Measurements from ENCODE around the gene LRMDA. TPM values are rescaled to one million over a fixed set of nuclear protein-coding genes. Genes with fewer than 3 reads are reported as not detected.

The LRMDA gene
- total RNA-seq, 4 donors from 2014 or later = 9.8 to 18.6 (median 15.8) TPM

DNA sequence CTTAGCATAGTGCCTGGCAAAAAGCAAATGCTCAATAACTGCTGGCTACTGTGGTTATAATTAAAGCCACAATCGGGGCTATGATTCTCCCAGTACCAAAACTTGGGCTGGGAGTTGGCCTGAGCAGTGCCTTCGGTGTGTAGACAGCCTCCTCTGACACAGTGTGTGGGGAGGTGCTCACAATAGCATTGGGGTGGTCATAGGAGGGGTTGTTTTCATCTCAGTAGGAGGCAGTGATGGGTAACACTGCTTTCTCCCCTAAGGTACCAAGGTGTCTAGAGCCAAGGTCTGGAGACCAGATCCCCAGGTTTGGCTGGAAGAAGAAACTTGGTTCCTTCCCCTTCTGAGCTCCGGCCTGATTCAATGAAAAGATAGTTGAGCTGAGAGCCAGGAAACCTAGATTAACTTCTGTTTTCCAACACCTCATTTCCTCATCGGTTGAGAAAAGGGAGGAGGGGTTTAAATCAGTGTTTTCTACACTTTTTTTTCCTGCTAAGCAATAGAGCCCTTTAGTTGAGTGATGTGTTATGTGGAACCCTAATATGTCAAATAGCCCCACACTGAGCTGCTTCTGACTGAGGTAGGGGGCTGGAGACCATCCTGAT lies 68.2 kb downstream of the LRMDA start:
- TF ChIP-seq, protein P1, sequence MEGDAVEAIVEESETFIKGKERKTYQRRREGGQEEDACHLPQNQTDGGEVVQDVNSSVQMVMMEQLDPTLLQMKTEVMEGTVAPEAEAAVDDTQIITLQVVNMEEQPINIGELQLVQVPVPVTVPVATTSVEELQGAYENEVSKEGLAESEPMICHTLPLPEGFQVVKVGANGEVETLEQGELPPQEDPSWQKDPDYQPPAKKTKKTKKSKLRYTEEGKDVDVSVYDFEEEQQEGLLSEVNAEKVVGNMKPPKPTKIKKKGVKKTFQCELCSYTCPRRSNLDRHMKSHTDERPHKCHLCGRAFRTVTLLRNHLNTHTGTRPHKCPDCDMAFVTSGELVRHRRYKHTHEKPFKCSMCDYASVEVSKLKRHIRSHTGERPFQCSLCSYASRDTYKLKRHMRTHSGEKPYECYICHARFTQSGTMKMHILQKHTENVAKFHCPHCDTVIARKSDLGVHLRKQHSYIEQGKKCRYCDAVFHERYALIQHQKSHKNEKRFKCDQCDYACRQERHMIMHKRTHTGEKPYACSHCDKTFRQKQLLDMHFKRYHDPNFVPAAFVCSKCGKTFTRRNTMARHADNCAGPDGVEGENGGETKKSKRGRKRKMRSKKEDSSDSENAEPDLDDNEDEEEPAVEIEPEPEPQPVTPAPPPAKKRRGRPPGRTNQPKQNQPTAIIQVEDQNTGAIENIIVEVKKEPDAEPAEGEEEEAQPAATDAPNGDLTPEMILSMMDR (IDR thresholded peaks at IDR 0.05) = no peak
- TF ChIP-seq POLR2A (IDR thresholded peaks at IDR 0.05) (no peak), EP300 (IDR thresholded peaks at IDR 0.05) (no peak)
- H3K27ac ChIP-seq = no peak overlapping the region
- H3K36me3 ChIP-seq = no peaks in the 10 kb centered on the region
- H3K4me3 ChIP-seq = no peak overlapping the region
- H3K9me3 ChIP-seq = no peaks in the 10 kb centered on the region
- no peaks in the 10 kb centered on the region for H3K27me3 ChIP-seq
- WGBS, 2 donors = 61 to 78% methylated on average over 4 of the region's 4 CpGs
- no peak for DNase-seq (ENCODE audit: low spot score in 2 of 2)
- no peaks in the 10 kb centered on the region for H3K4me1 ChIP-seq

DNA sequence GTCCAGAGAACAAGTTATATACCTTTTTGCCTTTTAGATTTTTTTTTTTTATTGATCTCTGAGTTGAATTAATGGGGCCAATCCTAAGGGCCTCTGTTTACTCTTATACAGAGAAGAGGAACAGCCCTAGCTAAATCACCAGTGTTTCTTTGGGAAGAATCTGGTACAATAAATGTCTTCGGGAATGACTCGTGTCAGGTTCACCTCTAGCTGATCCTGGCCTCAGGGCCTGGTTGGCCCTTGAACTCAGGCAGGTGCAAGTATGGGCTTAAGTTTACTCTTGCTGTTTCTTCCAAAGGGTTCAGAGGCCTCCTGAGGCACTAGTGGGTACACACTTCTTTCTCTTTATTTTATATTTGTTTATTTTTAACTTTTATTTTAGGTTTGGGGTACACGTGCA lies 71.0 kb downstream of the LRMDA start:
- Histone ChIP-seq H3K27ac (no peak overlapping the region), H3K4me1 (peaks cover 0 to 8% (median 1%) of the 10 kb centered on the region in 4 donors), H3K27me3 (no peaks in the 10 kb centered on the region), H3K4me3 (no peak overlapping the region), H3K9me3 (no peaks in the 10 kb centered on the region), H3K36me3 (no peaks in the 10 kb centered on the region)
- TF ChIP-seq, protein P1 (IDR thresholded peaks at IDR 0.05) = no peak
- no peak for TF ChIP-seq POLR2A (IDR thresholded peaks at IDR 0.05)
- TF ChIP-seq EP300 (IDR thresholded peaks at IDR 0.05) = no peak
- WGBS, 2 donors = 85 to 96% methylated on average over 3 of the region's 3 CpGs
- DNase-seq (ENCODE audit: low spot score in 2 of 2) = no peak

DNA sequence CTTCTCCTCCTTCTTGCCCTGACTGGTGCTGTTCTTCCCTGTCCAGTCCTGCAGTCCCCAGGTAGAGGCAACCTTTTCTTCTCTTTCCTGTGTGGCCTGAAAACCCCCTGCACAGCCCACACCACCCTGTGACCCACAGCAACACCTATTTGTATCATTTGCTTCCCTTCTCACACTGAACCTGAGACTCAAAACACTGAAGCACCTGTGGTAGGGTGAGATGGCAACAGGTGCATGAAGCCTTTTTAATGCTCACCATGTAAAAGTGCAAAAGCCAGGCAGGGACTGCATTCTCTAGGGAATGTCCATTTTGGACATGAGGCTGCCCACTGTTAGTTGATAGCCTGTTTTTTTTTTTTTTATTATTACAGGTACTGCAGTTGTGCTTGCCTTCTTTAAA lies 71.4 kb downstream of the LRMDA start:
- H3K4me3 ChIP-seq = no peak overlapping the region
- H3K9me3 ChIP-seq = no peaks in the 10 kb centered on the region
- H3K27me3 ChIP-seq = no peaks in the 10 kb centered on the region
- TF ChIP-seq, protein P1 (IDR thresholded peaks at IDR 0.05) = no peak
- TF ChIP-seq EP300 (IDR thresholded peaks at IDR 0.05) (no peak), POLR2A (IDR thresholded peaks at IDR 0.05) (no peak)
- no peak overlapping the region for H3K27ac ChIP-seq
- H3K36me3 ChIP-seq = no peaks in the 10 kb centered on the region
- H3K4me1 ChIP-seq = peaks cover 0 to 13% (median 3%) of the 10 kb centered on the region in 4 donors
- no peak for DNase-seq (ENCODE audit: low spot score in 2 of 2)

DNA sequence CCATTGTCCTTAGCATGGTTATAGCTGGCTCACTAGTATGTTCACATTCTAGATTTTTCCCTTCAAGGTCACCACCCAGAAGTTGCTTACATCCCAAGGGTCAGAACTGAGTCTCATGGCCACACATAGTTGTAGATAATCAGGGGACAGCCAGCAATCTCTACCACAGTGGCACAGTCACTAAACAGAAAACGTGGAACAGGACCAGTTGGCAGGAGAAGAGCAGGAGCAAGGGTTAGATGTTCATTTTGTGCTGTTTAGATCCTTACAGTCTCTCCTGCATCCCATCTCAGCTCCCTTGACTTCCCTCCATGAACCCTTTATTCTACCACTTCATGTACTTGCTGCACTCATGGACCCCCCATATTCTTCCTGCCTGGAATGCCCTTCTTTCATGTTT lies 73.9 kb downstream of the LRMDA start:
- no peaks in the 10 kb centered on the region for H3K9me3 ChIP-seq
- no peaks in the 10 kb centered on the region for H3K27me3 ChIP-seq
- no peaks in the 10 kb centered on the region for H3K36me3 ChIP-seq
- H3K4me1 ChIP-seq = peaks cover 0 to 26% (median 5%) of the 10 kb centered on the region in 4 donors
- no peak overlapping the region for H3K27ac ChIP-seq
- no peak for DNase-seq (ENCODE audit: low spot score in 2 of 2)
- WGBS, 2 donors = 86 to 92% methylated on average over 1 of the region's 1 CpG
- H3K4me3 ChIP-seq = no peak overlapping the region
- no peak for TF ChIP-seq EP300 (IDR thresholded peaks at IDR 0.05)
- TF ChIP-seq, protein P1 (IDR thresholded peaks at IDR 0.05) = no peak
- TF ChIP-seq POLR2A (IDR thresholded peaks at IDR 0.05) = no peak

DNA sequence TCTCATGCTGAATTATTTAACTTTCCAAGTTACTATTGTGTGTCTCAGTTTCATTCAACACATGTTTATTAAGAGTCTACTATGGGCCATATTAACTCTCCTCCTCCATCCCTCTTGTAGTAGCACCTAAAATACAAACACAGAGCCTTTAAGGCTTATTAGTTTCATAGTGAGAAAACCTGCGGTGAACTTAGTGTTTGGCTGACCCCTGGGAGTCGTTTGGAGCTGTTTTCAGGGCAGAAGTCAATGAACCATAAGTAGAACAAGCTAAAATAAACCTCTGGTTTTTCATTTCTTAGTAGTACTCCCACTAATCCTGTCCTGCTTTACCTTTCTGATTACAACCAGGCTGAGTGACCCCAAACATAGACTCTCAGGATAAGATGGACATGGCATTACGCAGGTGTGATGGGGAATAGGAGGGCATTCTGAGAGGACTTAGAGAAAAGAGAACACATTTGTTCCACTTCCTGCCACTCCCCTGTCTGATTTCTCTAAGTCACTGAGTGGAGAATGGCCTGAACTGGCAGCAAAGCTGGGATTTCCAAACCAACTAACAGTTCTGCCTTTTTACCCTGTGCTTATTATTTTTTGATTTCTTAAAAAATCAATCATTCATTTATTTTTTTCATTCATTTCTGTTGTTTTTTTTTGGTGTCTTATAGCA lies 74.5 kb downstream of the LRMDA start:
- Histone ChIP-seq H3K4me1 (peaks cover 0 to 26% (median 5%) of the 10 kb centered on the region in 4 donors), H3K27ac (no peak overlapping the region), H3K4me3 (no peak overlapping the region), H3K36me3 (no peaks in the 10 kb centered on the region), H3K27me3 (no peaks in the 10 kb centered on the region), H3K9me3 (no peaks in the 10 kb centered on the region)
- TF ChIP-seq, protein P1 (IDR thresholded peaks at IDR 0.05) = no peak
- TF ChIP-seq POLR2A (IDR thresholded peaks at IDR 0.05) = no peak
- no peak for TF ChIP-seq EP300 (IDR thresholded peaks at IDR 0.05)
- WGBS, 2 donors = 55 to 57% methylated on average over 3 of the region's 3 CpGs
- DNase-seq (ENCODE audit: low spot score in 2 of 2) = no peak

Data from tibial nerve (tissue), 4 donors.